Neural cell (in vitro differentiated cells): ENCODE data around the gene DNAJB1. TPM values are rescaled to one million over a fixed set of nuclear protein-coding genes. Genes with fewer than 3 reads are reported as not detected.

Experiments used
- H2AFZ ChIP-seq: fragments of 200-600, 300-800 bp; sonication (generic), shearing (Covaris generic); 2 replicates; pipeline ENCODE4 v1.6.0; 2014; ENCODE audit warnings: low read depth, mild to moderate bottlenecking, antibody characterized with exemption, low read length, moderate library complexity
- H3F3A ChIP-seq: fragments of 200-600 bp; shearing (Covaris generic); 2 replicates; pipeline ENCODE4 v1.6.1; 2016; ENCODE audit warnings: mild to moderate bottlenecking, moderate library complexity, mixed read lengths, antibody characterized with exemption, low read length; ENCODE audit not compliant: insufficient read depth, poor library complexity, severe bottlenecking
- H3K27ac ChIP-seq: fragments of 200-600, 300-800 bp; sonication (generic), shearing (Covaris generic); 2 replicates; pipeline ENCODE4 v1.5.1; 2014; ENCODE audit warnings: mild to moderate bottlenecking, low read length, moderate library complexity
- H3K27me3 ChIP-seq: fragments of 300-800, 200-600 bp; sonication (generic), shearing (Covaris generic); 2 replicates; pipeline ENCODE4 v1.6.0; 2014; ENCODE audit warnings: mild to moderate bottlenecking, low read depth, low read length, moderate library complexity; ENCODE audit not compliant: insufficient read depth
- H3K36me3 ChIP-seq: fragments of 300-800, 200-600 bp; sonication (generic), shearing (Covaris generic); 2 replicates; pipeline ENCODE4 v1.5.1; 2014; ENCODE audit warnings: mild to moderate bottlenecking, antibody characterized with exemption, low read length, moderate library complexity; ENCODE audit not compliant: insufficient read depth
- H3K4me2 ChIP-seq: fragments of 300-800, 200-600 bp; sonication (generic), shearing (Covaris generic); 2 replicates; pipeline ENCODE4 v1.6.0; 2014; ENCODE audit warnings: mild to moderate bottlenecking, low read length
- H3K4me3 ChIP-seq: fragments of 300-800, 200-600 bp; sonication (generic), shearing (Covaris generic); 2 replicates; pipeline ENCODE4 v1.5.1; 2014; ENCODE audit warnings: mild to moderate bottlenecking, low read length, moderate library complexity
- H3K79me2 ChIP-seq: fragments of 200-600 bp; shearing (Covaris generic); replicated peaks from 2 replicates; pipeline ENCODE4 v1.6.0; 2014; ENCODE audit warnings: mild to moderate bottlenecking, low read length, moderate library complexity; ENCODE audit not compliant: insufficient read depth
- H3K9ac ChIP-seq: fragments of 300-800, 200-600 bp; sonication (generic), shearing (Covaris generic); 2 replicates; pipeline ENCODE4 v1.6.1; 2016; ENCODE audit warnings: mild to moderate bottlenecking, low read length, mixed read lengths
- H3K9me2 ChIP-seq: fragments of 200-600 bp; shearing (Covaris generic); 2 replicates; pipeline ENCODE4 v1.6.1; 2016; ENCODE audit warnings: mild to moderate bottlenecking, low read length, mixed read lengths; ENCODE audit not compliant: insufficient read depth
- H3K9me3 ChIP-seq: fragments of 200-600, 300-800 bp; sonication (generic), shearing (Covaris generic); 2 replicates; pipeline ENCODE4 v1.6.1; 2016; ENCODE audit warnings: mild to moderate bottlenecking, mixed run types, low read length, moderate library complexity, mixed read lengths
- H4K20me1 ChIP-seq: fragments of 200-600 bp; shearing (Covaris generic); 2 replicates; pipeline ENCODE4 v1.6.1; 2016; ENCODE audit warnings: mild to moderate bottlenecking, mixed run types; ENCODE audit not compliant: insufficient read depth
- CTCF ChIP-seq: fragments of 450-650 bp; IDR thresholded peaks from 2 replicates; pipeline ENCODE4 v1.5.1; 2014; ENCODE audit warnings: antibody characterized with exemption, mild to moderate bottlenecking, moderate library complexity; ENCODE audit not compliant: poor library complexity, severe bottlenecking
- EP300 ChIP-seq: fragments of 450-650 bp; conservative IDR thresholded peaks from 2 replicates; pipeline ENCODE4 v1.6.1; 2014; ENCODE audit warnings: antibody characterized with exemption, mild to moderate bottlenecking, moderate library complexity; ENCODE audit not compliant: poor library complexity, severe bottlenecking
- EZH2 ChIP-seq: fragments of 200-600, 300-800 bp; shearing (Covaris generic), sonication (generic); IDR thresholded peaks from 2 replicates; pipeline ENCODE4 v1.6.1; 2014; ENCODE audit warnings: antibody characterized with exemption, low read length, borderline replicate concordance, mild to moderate bottlenecking; ENCODE audit not compliant: insufficient read depth, poor library complexity, severe bottlenecking
- MXI1 ChIP-seq: fragments of 450-650 bp; conservative IDR thresholded peaks from 2 replicates; pipeline ENCODE4 v1.6.1; 2014; ENCODE audit warnings: antibody characterized with exemption, mild to moderate bottlenecking; ENCODE audit not compliant: poor library complexity, severe bottlenecking
- POLR2AphosphoS5 ChIP-seq: IDR thresholded peaks from 2 replicates; pipeline ENCODE4 v1.6.1; 2012
- RAD21 ChIP-seq: fragments of 450-650 bp; conservative IDR thresholded peaks from 2 replicates; pipeline ENCODE4 v1.6.1; 2014; ENCODE audit warnings: antibody characterized with exemption, mild to moderate bottlenecking, moderate library complexity
- REST ChIP-seq: IDR thresholded peaks from 2 replicates; pipeline ENCODE4 v1.6.1; 2012; ENCODE audit warnings: borderline replicate concordance
- SMC3 ChIP-seq: fragments of 450-650 bp; conservative IDR thresholded peaks from 2 replicates; pipeline ENCODE4 v1.6.1; 2014; ENCODE audit warnings: antibody characterized with exemption, mild to moderate bottlenecking, moderate library complexity; ENCODE audit not compliant: poor library complexity
- TAF1 ChIP-seq: IDR thresholded peaks from 2 replicates; pipeline ENCODE4 v1.6.1; 2012; ENCODE audit warnings: low read depth
- polyA plus RNA-seq: library from polyadenylated mRNA; depleted of rRNA; stranded (reverse); fragments of >200 nt; gene quantifications from 2 replicates; pipeline ENCODE4 v1.2.3, GENCODE V29; 2014

DNAJB1 gene
- polyA plus RNA-seq, 1 donor from 2014 or later = 64.6 TPM

GRCh38 chr19:14511229-14511593 is 7.0 kb downstream of the DNAJB1 start:
- no peak overlapping the region for H3K4me3 ChIP-seq
- H3K9me3 ChIP-seq = no peaks in the 10 kb centered on the region
- no peaks in the 10 kb centered on the region for H3K27me3 ChIP-seq
- no peak overlapping the region for H3K9ac ChIP-seq
- no peak overlapping the region for H3K4me2 ChIP-seq
- H2AFZ ChIP-seq = no peak overlapping the region
- H3F3A ChIP-seq = no peaks in the 10 kb centered on the region
- TF ChIP-seq MXI1 = no peak
- no peak for TF ChIP-seq REST
- H3K36me3 ChIP-seq = no peaks in the 10 kb centered on the region
- no peak overlapping the region for H3K27ac ChIP-seq
- peaks cover 3% of the 10 kb centered on the region for H3K79me2 ChIP-seq
- H3K9me2 ChIP-seq = no peaks in the 10 kb centered on the region
- H4K20me1 ChIP-seq = no peaks in the 10 kb centered on the region

- Histone ChIP-seq H3K4me2 (no peak overlapping the region), H3K27me3 (no peaks in the 10 kb centered on the region)
- no peak for TF ChIP-seq RAD21
- TF ChIP-seq SMC3 = no peak
- TF ChIP-seq CTCF = no peak
Measured at GRCh38 chr19:14510311-14511228, 7.6 kb downstream of the DNAJB1 start.

GRCh38 chr19:14507704-14508542 is 10.3 kb downstream of the DNAJB1 start:
- H3K9ac ChIP-seq = no peak overlapping the region
- no peaks in the 10 kb centered on the region for H3F3A ChIP-seq
- no peak overlapping the region for H2AFZ ChIP-seq
- no peak overlapping the region for H3K27ac ChIP-seq
- no peaks in the 10 kb centered on the region for H3K79me2 ChIP-seq
- H4K20me1 ChIP-seq = no peaks in the 10 kb centered on the region
- no peaks in the 10 kb centered on the region for H3K9me3 ChIP-seq
- H3K4me3 ChIP-seq = no peak overlapping the region
- no peaks in the 10 kb centered on the region for H3K27me3 ChIP-seq
- no peaks in the 10 kb centered on the region for H3K36me3 ChIP-seq
- H3K9me2 ChIP-seq = no peaks in the 10 kb centered on the region
- no peak overlapping the region for H3K4me2 ChIP-seq
- TF ChIP-seq EZH2 (no peak), EP300 (no peak), SMC3 (no peak), MXI1 (no peak), RAD21 (no peak), CTCF (no peak), POLR2AphosphoS5 (no peak), TAF1 (no peak)

More at GRCh38 chr19:14510311-14511228, 7.6 kb downstream of the DNAJB1 start:
- H3K4me3 ChIP-seq = no peak overlapping the region
- no peaks in the 10 kb centered on the region for H3K9me3 ChIP-seq
- no peaks in the 10 kb centered on the region for H4K20me1 ChIP-seq
- H3K27ac ChIP-seq = no peak overlapping the region
- H3K9ac ChIP-seq = no peak overlapping the region
- no peaks in the 10 kb centered on the region for H3K9me2 ChIP-seq
- H3K36me3 ChIP-seq = no peaks in the 10 kb centered on the region
- no peak overlapping the region for H2AFZ ChIP-seq
- no peaks in the 10 kb centered on the region for H3K79me2 ChIP-seq
- no peaks in the 10 kb centered on the region for H3F3A ChIP-seq
